ENCODE data around the gene OSBPL7.

GRCh38 chr17:47840742-47841487, 19.3 kb upstream of the OSBPL7 start, which contains the start of gene SCRN2:
- TF ChIP-seq CTCF (IDR thresholded peaks at IDR 0.05 in 4 of 5, conservative IDR thresholded peaks at IDR 0.05 in 1 of 5) (peak; percentile 96 to 99 (median 98)), POLR2A (IDR thresholded peaks at IDR 0.05) (no peak)
